Peyer's patch (tissue), 4 donors: ENCODE data around the gene DHX40.

Experiments used
- POLR2A ChIP-seq, 2 donors: fragments of 450-650 bp; IDR thresholded peaks; one replicate each; pipeline ENCODE4 v1.5.1; 2017; ENCODE audit warnings: antibody characterized with exemption in 2 of 2, mild to moderate bottlenecking in 2 of 2, moderate library complexity in 2 of 2
- TF ChIP-seq, protein P1 (sequence below), 6 experiments: fragments of 450-650 bp in 4 of 6; fragments of 200-600 bp in 2 of 6; sonication (generic) in 1 of 6; IDR thresholded peaks; one replicate each; pipeline ENCODE4 v1.5.1; 2017 to 2019; ENCODE audit warnings: antibody characterized with exemption in 6 of 6, mild to moderate bottlenecking in 3 of 6, moderate library complexity in 1 of 6

- TF ChIP-seq, protein P1, sequence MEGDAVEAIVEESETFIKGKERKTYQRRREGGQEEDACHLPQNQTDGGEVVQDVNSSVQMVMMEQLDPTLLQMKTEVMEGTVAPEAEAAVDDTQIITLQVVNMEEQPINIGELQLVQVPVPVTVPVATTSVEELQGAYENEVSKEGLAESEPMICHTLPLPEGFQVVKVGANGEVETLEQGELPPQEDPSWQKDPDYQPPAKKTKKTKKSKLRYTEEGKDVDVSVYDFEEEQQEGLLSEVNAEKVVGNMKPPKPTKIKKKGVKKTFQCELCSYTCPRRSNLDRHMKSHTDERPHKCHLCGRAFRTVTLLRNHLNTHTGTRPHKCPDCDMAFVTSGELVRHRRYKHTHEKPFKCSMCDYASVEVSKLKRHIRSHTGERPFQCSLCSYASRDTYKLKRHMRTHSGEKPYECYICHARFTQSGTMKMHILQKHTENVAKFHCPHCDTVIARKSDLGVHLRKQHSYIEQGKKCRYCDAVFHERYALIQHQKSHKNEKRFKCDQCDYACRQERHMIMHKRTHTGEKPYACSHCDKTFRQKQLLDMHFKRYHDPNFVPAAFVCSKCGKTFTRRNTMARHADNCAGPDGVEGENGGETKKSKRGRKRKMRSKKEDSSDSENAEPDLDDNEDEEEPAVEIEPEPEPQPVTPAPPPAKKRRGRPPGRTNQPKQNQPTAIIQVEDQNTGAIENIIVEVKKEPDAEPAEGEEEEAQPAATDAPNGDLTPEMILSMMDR (IDR thresholded peaks at IDR 0.05): no peak
- TF ChIP-seq POLR2A (IDR thresholded peaks at IDR 0.05): no peak
These were observed 51.0 kb downstream of the DHX40 start for GRCh38 chr17:59616253-59616920.
